ENCODE results near the gene OR9Q2. TPM values are rescaled to one million over a fixed set of nuclear protein-coding genes. Genes with fewer than 3 reads are reported as not detected.
"Not testable (repeated sequence)": the region's sequence is repeated elsewhere in the genome, so short reads cannot be mapped to it uniquely, and the experiment has no call there.

Gene OR9Q2
- total RNA-seq, result not detected

- DNase-seq, result no peak
- Mint-ChIP-seq H3K27me3 (no peaks in the 10 kb centered on the region), H3K4me1 (no peaks in the 10 kb centered on the region), H3K36me3 (no peaks in the 10 kb centered on the region), H3K4me3 (no peak within 1 kb of the TSS), H3K27ac (no peak within 1 kb of the TSS), H3K9me3 (no peaks in the 10 kb centered on the region)
Measured at GRCh38 chr11:58188770-58189169, at the start of gene OR9Q2. OR9Q2 (plus strand) TSS chr11:58189070; CDS start chr11:58190491, 1,421 bp downstream.

- Mint-ChIP-seq H3K4me3 (no peak overlapping the region), H3K27me3 (peaks cover 7% of the 10 kb centered on the region), H3K27ac (no peak overlapping the region), H3K9me3 (peaks cover 2% of the 10 kb centered on the region), H3K4me1 (no peaks in the 10 kb centered on the region), H3K36me3 (no peaks in the 10 kb centered on the region)
- DNase-seq, result no peak
Measured at GRCh38 chr11:58142761-58143160, 46.1 kb upstream of the OR9Q2 start.

GRCh38 chr11:58152781-58153180 lies 36.1 kb upstream of the OR9Q2 start:
- H3K36me3 Mint-ChIP-seq, result no peaks in the 10 kb centered on the region
- H3K9me3 Mint-ChIP-seq, result no peaks in the 10 kb centered on the region
- H3K27ac Mint-ChIP-seq, result no peak overlapping the region
- no peak overlapping the region for H3K4me3 Mint-ChIP-seq
- DNase-seq, result no peak
- H3K27me3 Mint-ChIP-seq, result peaks cover 20% of the 10 kb centered on the region
- no peaks in the 10 kb centered on the region for H3K4me1 Mint-ChIP-seq

- no peak for DNase-seq
- Mint-ChIP-seq H3K27me3 (peaks cover 17% of the 10 kb centered on the region), H3K9me3 (peaks cover 2% of the 10 kb centered on the region), H3K4me1 (no peaks in the 10 kb centered on the region), H3K4me3 (no peak overlapping the region), H3K36me3 (no peaks in the 10 kb centered on the region), H3K27ac (no peak overlapping the region)
Measured at GRCh38 chr11:58164389-58164788, 24.5 kb upstream of the OR9Q2 start.

GRCh38 chr11:58164990-58165389 lies 23.9 kb upstream of the OR9Q2 start:
- H3K9me3 Mint-ChIP-seq, result peaks cover 2% of the 10 kb centered on the region

GRCh38 chr11:58165504-58166106 lies 23.3 kb upstream of the OR9Q2 start:
- Mint-ChIP-seq H3K4me3 (no peak overlapping the region), H3K9me3 (peaks cover under 1% of the 10 kb centered on the region), H3K27ac (no peak overlapping the region), H3K36me3 (no peaks in the 10 kb centered on the region), H3K27me3 (peaks cover 12% of the 10 kb centered on the region), H3K4me1 (no peaks in the 10 kb centered on the region)
- DNase-seq, result no peak

More at GRCh38 chr11:58164990-58165389, 23.9 kb upstream of the OR9Q2 start:
- no peak for DNase-seq
- Mint-ChIP-seq H3K4me1 (no peaks in the 10 kb centered on the region), H3K27ac (no peak overlapping the region), H3K27me3 (peaks cover 12% of the 10 kb centered on the region), H3K36me3 (no peaks in the 10 kb centered on the region), H3K4me3 (no peak overlapping the region)

- no peak for DNase-seq
- Mint-ChIP-seq H3K4me1 (no peaks in the 10 kb centered on the region), H3K27ac (no peak overlapping the region), H3K9me3 (no peaks in the 10 kb centered on the region), H3K36me3 (no peaks in the 10 kb centered on the region), H3K27me3 (peaks cover 19% of the 10 kb centered on the region), H3K4me3 (no peak overlapping the region)
Measured at GRCh38 chr11:58177409-58178054, 11.3 kb upstream of the OR9Q2 start.

GRCh38 chr11:58178444-58178843 lies 10.4 kb upstream of the OR9Q2 start:
- no peaks in the 10 kb centered on the region for H3K9me3 Mint-ChIP-seq

GRCh38 chr11:58179648-58180047 lies 9.2 kb upstream of the OR9Q2 start:
- Mint-ChIP-seq H3K4me1 (no peaks in the 10 kb centered on the region), H3K27me3 (peaks cover 19% of the 10 kb centered on the region), H3K27ac (no peak overlapping the region), H3K4me3 (no peak overlapping the region), H3K36me3 (no peaks in the 10 kb centered on the region), H3K9me3 (no peaks in the 10 kb centered on the region)
- DNase-seq, result no peak

More at GRCh38 chr11:58178444-58178843, 10.4 kb upstream of the OR9Q2 start:
- peaks cover 19% of the 10 kb centered on the region for H3K27me3 Mint-ChIP-seq
- no peaks in the 10 kb centered on the region for H3K36me3 Mint-ChIP-seq
- no peak overlapping the region for H3K4me3 Mint-ChIP-seq
- no peaks in the 10 kb centered on the region for H3K4me1 Mint-ChIP-seq
- no peak for DNase-seq
- no peak overlapping the region for H3K27ac Mint-ChIP-seq

GRCh38 chr11:58186938-58187337 lies 1.9 kb upstream of the OR9Q2 start:
- DNase-seq, result no peak
- Mint-ChIP-seq H3K27ac (no peak overlapping the region), H3K4me1 (no peaks in the 10 kb centered on the region), H3K27me3 (no peaks in the 10 kb centered on the region), H3K36me3 (no peaks in the 10 kb centered on the region), H3K4me3 (no peak overlapping the region), H3K9me3 (no peaks in the 10 kb centered on the region)

- Mint-ChIP-seq H3K4me3 (no peak overlapping the region), H3K36me3 (no peaks in the 10 kb centered on the region), H3K9me3 (no peaks in the 10 kb centered on the region), H3K4me1 (no peaks in the 10 kb centered on the region), H3K27ac (no peak overlapping the region), H3K27me3 (no peaks in the 10 kb centered on the region)
- no peak for DNase-seq
Measured at GRCh38 chr11:58192229-58192628, 3.4 kb downstream of the OR9Q2 start.

- H3K4me1 Mint-ChIP-seq, result no peaks in the 10 kb centered on the region
- no peaks in the 10 kb centered on the region for H3K36me3 Mint-ChIP-seq
- no peak overlapping the region for H3K27ac Mint-ChIP-seq
- no peaks in the 10 kb centered on the region for H3K27me3 Mint-ChIP-seq
- H3K4me3 Mint-ChIP-seq, result no peak overlapping the region
- no peaks in the 10 kb centered on the region for H3K9me3 Mint-ChIP-seq
- DNase-seq, result no peak
Measured at GRCh38 chr11:58193391-58193790, 4.5 kb downstream of the OR9Q2 start.

GRCh38 chr11:58195939-58196338 lies 7.1 kb downstream of the OR9Q2 start:
- Mint-ChIP-seq H3K36me3 (no peaks in the 10 kb centered on the region), H3K9me3 (no peaks in the 10 kb centered on the region), H3K27ac (no peak overlapping the region), H3K4me3 (no peak overlapping the region), H3K4me1 (no peaks in the 10 kb centered on the region), H3K27me3 (no peaks in the 10 kb centered on the region)
- no peak for DNase-seq

GRCh38 chr11:58199271-58199670 lies 10.4 kb downstream of the OR9Q2 start:
- H3K9me3 Mint-ChIP-seq, result no peaks in the 10 kb centered on the region
- H3K36me3 Mint-ChIP-seq, result no peaks in the 10 kb centered on the region
- H3K27ac Mint-ChIP-seq, result no peak overlapping the region
- DNase-seq, result no peak
- H3K4me1 Mint-ChIP-seq, result no peaks in the 10 kb centered on the region
- no peak overlapping the region for H3K4me3 Mint-ChIP-seq
- peaks cover 9% of the 10 kb centered on the region for H3K27me3 Mint-ChIP-seq

GRCh38 chr11:58204042-58204441 lies 15.2 kb downstream of the OR9Q2 start, which contains the start of gene OR1S2:
OR1S2 (minus strand) TSS chr11:58204142; CDS start chr11:58204142, 0 bp downstream.
- Mint-ChIP-seq H3K9me3 (no peaks in the 10 kb centered on the region), H3K4me3 (no peak within 1 kb of the TSS), H3K4me1 (no peaks in the 10 kb centered on the region), H3K36me3 (no peaks in the 10 kb centered on the region), H3K27me3 (peaks cover 9% of the 10 kb centered on the region), H3K27ac (no peak within 1 kb of the TSS)
- DNase-seq, result no peak

- not testable (repeated sequence) for H3K27me3 Mint-ChIP-seq, H3K4me1 Mint-ChIP-seq, DNase-seq, H3K36me3 Mint-ChIP-seq, H3K4me3 Mint-ChIP-seq, H3K9me3 Mint-ChIP-seq, H3K27ac Mint-ChIP-seq
Measured at GRCh38 chr11:58212420-58212819, 23.6 kb downstream of the OR9Q2 start, which contains the start of gene OR1S1. OR1S1 (plus strand) TSS chr11:58212720.

Measured in activated naive CD8-positive, alpha-beta T cell treated with anti-CD3 and anti-CD28 coated beads for 36 hours (primary cell).